PFSK-1 (cell line): ENCODE data around the gene RPL27A.

Source experiments
- POLR2AphosphoS5 ChIP-seq: IDR thresholded peaks from 2 replicates; pipeline ENCODE4 v1.6.1; 2012; ENCODE audit warnings: low read depth, mild to moderate bottlenecking, control low read depth, low read length, moderate library complexity
- TF ChIP-seq, protein P1 (sequence below), 2 experiments: IDR thresholded peaks; 2 replicates each; pipeline versions ENCODE4 v1.6.1 to v1.8.0; 2011 to 2012; ENCODE audit warnings: low read depth in 2 of 2, low read length in 2 of 2, control low read depth in 1 of 2, inconsistent platforms in 1 of 2, mild to moderate bottlenecking in 1 of 2, moderate library complexity in 1 of 2; ENCODE audit not compliant: insufficient read depth in 1 of 2

DNA sequence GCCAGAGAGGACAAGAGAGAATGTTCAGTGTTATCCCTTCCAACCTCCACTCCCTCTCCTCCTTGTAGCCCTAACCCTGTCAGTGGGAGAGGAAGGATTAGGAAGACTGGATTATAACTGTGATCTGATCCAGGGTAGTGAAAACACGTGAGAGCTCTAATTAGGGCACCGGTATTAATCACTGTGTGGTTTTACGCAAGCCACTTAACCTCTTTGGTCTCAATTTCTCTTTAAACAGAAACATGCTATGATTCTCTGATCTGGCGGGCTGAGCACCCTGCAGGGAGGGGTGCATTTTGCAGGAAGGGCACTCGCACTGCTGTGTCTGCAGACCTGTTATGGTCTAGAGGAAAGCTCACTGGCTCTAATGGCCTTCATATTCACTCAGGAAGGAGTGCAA, 11.5 kb downstream of the RPL27A start:
- TF ChIP-seq POLR2AphosphoS5: no peak
- TF ChIP-seq, protein P1, sequence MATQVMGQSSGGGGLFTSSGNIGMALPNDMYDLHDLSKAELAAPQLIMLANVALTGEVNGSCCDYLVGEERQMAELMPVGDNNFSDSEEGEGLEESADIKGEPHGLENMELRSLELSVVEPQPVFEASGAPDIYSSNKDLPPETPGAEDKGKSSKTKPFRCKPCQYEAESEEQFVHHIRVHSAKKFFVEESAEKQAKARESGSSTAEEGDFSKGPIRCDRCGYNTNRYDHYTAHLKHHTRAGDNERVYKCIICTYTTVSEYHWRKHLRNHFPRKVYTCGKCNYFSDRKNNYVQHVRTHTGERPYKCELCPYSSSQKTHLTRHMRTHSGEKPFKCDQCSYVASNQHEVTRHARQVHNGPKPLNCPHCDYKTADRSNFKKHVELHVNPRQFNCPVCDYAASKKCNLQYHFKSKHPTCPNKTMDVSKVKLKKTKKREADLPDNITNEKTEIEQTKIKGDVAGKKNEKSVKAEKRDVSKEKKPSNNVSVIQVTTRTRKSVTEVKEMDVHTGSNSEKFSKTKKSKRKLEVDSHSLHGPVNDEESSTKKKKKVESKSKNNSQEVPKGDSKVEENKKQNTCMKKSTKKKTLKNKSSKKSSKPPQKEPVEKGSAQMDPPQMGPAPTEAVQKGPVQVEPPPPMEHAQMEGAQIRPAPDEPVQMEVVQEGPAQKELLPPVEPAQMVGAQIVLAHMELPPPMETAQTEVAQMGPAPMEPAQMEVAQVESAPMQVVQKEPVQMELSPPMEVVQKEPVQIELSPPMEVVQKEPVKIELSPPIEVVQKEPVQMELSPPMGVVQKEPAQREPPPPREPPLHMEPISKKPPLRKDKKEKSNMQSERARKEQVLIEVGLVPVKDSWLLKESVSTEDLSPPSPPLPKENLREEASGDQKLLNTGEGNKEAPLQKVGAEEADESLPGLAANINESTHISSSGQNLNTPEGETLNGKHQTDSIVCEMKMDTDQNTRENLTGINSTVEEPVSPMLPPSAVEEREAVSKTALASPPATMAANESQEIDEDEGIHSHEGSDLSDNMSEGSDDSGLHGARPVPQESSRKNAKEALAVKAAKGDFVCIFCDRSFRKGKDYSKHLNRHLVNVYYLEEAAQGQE (IDR thresholded peaks at IDR 0.05; ENCODE audit: insufficient read depth in 1 of 2, low read depth in 2 of 2, low read length in 2 of 2): no peak
